ENCODE data around the gene C3AR1. TPM values are rescaled to one million over a fixed set of nuclear protein-coding genes. Genes with fewer than 3 reads are reported as not detected.
"Not testable (repeated sequence)": the region's sequence is repeated elsewhere in the genome, so short reads cannot be mapped to it uniquely, and the experiment has no call there.

C3AR1 gene
- total RNA-seq, 1 donor from 2014 or later, result not detected

DNA sequence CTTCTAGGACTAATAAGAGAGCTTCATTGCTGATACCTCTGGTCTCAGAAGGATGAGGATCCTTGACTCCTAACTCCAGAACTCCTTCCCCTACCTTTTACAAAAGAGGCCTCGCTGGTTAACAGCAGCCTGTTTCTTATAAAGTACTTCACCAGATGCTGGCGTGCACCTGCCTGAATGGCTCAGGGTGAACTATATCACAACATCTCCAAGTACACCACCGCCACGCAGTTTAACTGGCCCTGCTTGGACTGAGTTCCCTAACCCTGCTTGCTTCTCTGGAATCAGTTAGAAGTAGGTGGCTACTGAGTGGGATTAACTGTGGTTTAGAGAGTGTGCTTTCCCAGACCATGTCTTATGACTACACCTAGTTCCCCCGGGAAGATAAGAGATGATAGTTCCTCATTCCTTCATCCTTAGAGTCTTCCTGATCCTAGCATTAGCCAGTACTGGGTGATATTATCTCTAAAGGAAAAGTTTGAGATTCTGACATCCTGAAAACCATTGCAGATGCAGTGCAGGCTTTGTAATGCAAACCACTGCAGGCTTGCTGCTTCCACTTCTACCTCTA is 30.6 kb downstream of the C3AR1 start:
- DNase-seq (ENCODE audit: low spot score in 2 of 2, unreplicated experiment in 2 of 2), result no peak
- Mint-ChIP-seq H3K4me1 (peaks cover 58% of the 10 kb centered on the region), H3K27ac (no peak overlapping the region), H3K27me3 (ENCODE audit: low read depth) (no peaks in the 10 kb centered on the region), H3K4me3 (peak overlapping the region; percentile 9), H3K36me3 (peaks cover 2% of the 10 kb centered on the region), H3K9me3 (no peaks in the 10 kb centered on the region)
- TF ChIP-seq, protein P1, sequence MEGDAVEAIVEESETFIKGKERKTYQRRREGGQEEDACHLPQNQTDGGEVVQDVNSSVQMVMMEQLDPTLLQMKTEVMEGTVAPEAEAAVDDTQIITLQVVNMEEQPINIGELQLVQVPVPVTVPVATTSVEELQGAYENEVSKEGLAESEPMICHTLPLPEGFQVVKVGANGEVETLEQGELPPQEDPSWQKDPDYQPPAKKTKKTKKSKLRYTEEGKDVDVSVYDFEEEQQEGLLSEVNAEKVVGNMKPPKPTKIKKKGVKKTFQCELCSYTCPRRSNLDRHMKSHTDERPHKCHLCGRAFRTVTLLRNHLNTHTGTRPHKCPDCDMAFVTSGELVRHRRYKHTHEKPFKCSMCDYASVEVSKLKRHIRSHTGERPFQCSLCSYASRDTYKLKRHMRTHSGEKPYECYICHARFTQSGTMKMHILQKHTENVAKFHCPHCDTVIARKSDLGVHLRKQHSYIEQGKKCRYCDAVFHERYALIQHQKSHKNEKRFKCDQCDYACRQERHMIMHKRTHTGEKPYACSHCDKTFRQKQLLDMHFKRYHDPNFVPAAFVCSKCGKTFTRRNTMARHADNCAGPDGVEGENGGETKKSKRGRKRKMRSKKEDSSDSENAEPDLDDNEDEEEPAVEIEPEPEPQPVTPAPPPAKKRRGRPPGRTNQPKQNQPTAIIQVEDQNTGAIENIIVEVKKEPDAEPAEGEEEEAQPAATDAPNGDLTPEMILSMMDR (IDR thresholded peaks at IDR 0.05; ENCODE audit: unreplicated experiment), result no peak

DNA sequence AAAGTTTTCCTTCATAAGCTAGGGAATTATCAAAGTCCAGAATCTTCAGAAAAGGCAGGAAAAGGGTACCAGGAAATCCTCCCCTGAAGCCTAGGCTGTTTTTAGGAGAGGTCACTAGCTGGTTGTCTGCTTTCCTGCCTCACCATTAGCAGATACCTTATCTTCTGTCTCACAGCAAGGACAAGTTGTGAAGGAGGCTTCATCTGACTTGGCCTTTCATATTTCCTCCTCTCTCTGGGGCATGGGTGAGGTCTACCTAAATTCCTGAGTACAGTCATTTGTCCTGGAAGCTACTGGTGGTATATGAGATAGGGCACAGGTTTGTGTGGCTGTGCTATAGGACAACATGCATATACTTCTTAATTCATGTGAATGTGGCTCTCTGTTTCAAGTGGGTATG is 31.4 kb downstream of the C3AR1 start:
- H3K4me1 Mint-ChIP-seq, result peaks cover 58% of the 10 kb centered on the region

DNA sequence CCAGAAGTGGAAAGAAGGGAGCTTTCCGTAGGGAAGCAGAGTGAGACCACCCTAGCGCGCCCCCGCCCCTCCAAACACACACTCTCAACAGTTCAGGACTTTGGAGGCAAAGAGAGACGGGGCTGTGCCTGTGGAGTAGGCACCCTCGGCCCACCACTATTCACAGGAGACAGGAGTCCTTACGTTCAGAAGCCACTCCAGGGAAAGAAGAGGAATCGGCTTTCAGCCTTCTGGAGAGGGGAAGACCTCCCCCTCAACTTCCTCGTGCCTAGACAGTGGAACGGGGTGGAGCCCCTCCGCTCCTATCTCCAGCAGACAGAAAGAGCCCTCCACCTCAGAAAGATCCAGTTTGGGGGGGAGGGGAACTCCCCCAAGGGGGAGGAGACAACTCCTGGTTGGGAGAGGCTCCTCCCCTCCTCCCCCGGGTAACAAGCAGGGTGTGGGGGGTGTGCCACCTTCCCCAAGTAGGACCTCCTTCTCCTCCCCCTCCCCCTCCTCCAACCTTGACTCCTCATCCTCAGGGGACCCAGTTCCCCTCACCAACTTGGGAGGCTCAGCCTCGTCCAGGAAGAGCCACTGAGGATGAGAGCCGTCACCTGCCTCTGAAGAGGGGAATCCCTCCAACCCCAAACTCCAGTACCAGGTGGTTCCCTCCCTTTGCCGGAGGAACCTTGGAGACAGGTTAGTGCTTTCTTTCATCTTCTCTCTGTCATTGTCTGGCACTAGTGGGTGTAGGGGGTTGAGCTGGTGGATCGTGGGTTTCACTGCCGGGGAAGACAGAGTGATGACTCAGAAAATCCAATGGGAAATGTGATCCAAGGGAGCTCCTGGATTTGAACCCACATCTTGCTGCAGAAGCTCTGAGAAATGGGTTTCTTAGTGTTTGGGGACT is 32.8 kb downstream of the C3AR1 start:
- peak overlapping the region; percentile 91 for H3K27ac Mint-ChIP-seq

More for the DNA sequence above, 31.4 kb downstream of the C3AR1 start:
- peak overlapping the region; percentile 86 for H3K4me3 Mint-ChIP-seq
- peaks cover 2% of the 10 kb centered on the region for H3K36me3 Mint-ChIP-seq
- no peak overlapping the region for H3K27ac Mint-ChIP-seq
- no peaks in the 10 kb centered on the region for H3K27me3 Mint-ChIP-seq (ENCODE audit: low read depth)
- DNase-seq (ENCODE audit: low spot score in 2 of 2, unreplicated experiment in 2 of 2), result no peak
- TF ChIP-seq, protein P1 (IDR thresholded peaks at IDR 0.05; ENCODE audit: unreplicated experiment), result no peak
- no peaks in the 10 kb centered on the region for H3K9me3 Mint-ChIP-seq

DNA sequence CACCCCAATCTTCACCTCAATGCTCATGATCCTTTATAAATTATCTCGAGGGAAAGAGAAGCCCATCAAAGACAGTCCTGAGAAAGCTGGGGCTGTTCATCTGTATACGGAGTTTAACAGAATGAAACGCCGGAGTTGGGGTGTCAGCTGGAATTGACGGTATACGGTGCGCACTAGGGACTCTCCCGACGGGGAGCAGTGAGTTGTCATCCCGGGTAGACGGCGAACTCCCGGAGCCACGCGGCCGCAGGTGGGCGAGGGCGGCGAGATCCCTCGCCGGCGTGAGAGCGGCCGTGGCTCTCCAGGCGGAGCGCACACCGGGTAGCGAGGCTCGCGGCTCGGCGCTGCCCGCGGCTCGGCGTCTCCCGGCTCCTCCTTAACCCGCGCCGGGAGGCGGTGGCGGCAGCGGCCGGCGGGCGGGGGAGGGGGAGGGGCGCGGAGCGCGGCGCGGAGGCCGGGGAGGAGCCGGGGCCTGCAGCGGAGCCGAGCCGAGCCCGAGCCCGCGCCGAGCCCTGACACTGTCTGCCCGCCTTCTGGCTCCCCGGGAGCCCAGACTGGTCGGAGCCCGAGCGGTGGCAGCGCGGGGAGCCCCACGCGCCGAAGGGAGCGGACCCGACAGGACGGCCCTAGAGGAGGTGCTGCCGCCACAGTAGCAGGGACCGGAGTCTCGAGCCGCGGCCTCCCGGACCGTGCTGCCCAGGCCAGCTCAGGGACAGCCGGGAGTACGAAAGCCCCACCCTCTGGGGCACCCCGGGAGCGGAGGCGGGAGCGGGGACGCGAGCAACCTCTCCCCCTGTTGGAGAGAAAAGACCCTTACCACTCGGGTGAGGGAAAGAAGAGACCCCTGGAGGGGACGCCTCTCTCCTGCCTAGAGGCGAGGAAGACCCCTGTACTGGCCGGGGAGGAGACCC is 33.7 kb downstream of the C3AR1 start, which contains the start of gene FOXJ2:
Gene FOXJ2 (plus strand): TSS at position 475 of the 911 bp plus-strand sequence. CDS start 7,117 bp downstream, outside the sequence.
- Mint-ChIP-seq H3K27ac (peak within 1 kb of the TSS; percentile 91), H3K4me3 (peak within 1 kb of the TSS; percentile 86), H3K9me3 (no peaks in the 10 kb centered on the region), H3K27me3 (ENCODE audit: low read depth) (no peaks in the 10 kb centered on the region), H3K36me3 (peaks cover 2% of the 10 kb centered on the region), H3K4me1 (peaks cover 46% of the 10 kb centered on the region)
- DNase-seq (ENCODE audit: low spot score in 2 of 2, unreplicated experiment in 2 of 2), result peak; percentile 68 to 80
- TF ChIP-seq, protein P1 (IDR thresholded peaks at IDR 0.05; ENCODE audit: unreplicated experiment), result peak; percentile 17

More for the DNA sequence above, 32.8 kb downstream of the C3AR1 start:
- peak in 1 of 2 experiments; percentile 48 for DNase-seq (ENCODE audit: low spot score in 2 of 2, unreplicated experiment in 2 of 2)
- Mint-ChIP-seq H3K4me1 (peaks cover 51% of the 10 kb centered on the region), H3K9me3 (no peaks in the 10 kb centered on the region), H3K4me3 (peak overlapping the region; percentile 86), H3K27me3 (ENCODE audit: low read depth) (no peaks in the 10 kb centered on the region), H3K36me3 (peaks cover 2% of the 10 kb centered on the region)
- TF ChIP-seq, protein P1 (IDR thresholded peaks at IDR 0.05; ENCODE audit: unreplicated experiment), result no peak

DNA sequence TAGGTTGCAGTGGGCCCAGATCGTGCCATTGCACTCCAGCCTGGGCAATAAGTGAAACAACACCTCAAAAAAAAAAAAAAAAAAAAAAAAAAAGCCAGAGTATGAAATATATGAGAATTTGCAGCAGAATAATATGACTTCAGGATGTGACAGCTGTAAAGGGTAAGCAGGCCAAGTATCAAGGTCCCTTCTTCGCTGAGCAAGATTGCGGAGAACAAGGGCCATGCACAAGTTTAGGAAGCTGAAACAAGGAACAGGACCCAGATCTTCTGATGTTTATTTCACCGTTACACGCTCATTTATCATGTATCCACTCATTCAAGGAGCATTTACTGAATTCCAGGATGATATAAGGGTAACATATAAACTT is 34.3 kb downstream of the C3AR1 start:
- H3K27me3 Mint-ChIP-seq (ENCODE audit: low read depth), result no peaks in the 10 kb centered on the region
- peaks cover 43% of the 10 kb centered on the region for H3K4me1 Mint-ChIP-seq
- DNase-seq (ENCODE audit: low spot score in 2 of 2, unreplicated experiment in 2 of 2), result no peak
- H3K27ac Mint-ChIP-seq, result peak overlapping the region; percentile 82
- peaks cover under 1% of the 10 kb centered on the region for H3K36me3 Mint-ChIP-seq
- peak overlapping the region; percentile 74 for H3K4me3 Mint-ChIP-seq
- H3K9me3 Mint-ChIP-seq, result no peaks in the 10 kb centered on the region
- TF ChIP-seq, protein P1 (IDR thresholded peaks at IDR 0.05; ENCODE audit: unreplicated experiment), result no peak

DNA sequence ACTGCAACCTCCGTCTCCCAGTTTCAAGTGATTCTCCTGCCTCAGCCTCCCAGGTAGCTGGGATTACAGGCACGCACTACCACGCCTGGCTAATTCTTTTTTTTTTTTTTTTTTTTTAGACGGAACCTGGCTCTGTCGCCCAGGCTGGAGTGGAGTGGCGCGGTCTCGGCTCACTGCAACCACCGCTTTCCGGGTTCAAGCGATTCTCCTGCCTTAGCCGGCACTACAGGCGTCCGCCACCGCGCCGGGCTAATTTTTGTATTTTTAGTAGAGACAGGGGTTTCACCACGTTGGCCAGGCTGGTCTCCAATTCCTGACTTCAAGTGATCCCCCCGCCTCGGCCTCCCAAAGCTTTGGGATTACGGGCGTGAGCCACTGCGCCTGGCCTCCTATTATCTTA is 35.1 kb downstream of the C3AR1 start:
- H3K27ac Mint-ChIP-seq; H3K9me3 Mint-ChIP-seq; H3K36me3 Mint-ChIP-seq; H3K27me3 Mint-ChIP-seq (ENCODE audit: low read depth); DNase-seq (ENCODE audit: low spot score in 2 of 2, unreplicated experiment in 2 of 2); H3K4me3 Mint-ChIP-seq: not testable (repeated sequence)
- peaks cover 45% of the 10 kb centered on the region for H3K4me1 Mint-ChIP-seq
